NCI-H1694 (cell line): ENCODE data around the gene PROK2.

ENCODE experiments used
- DNase-seq: peaks from one replicate; lab custom pipeline; 2025; lab: John Stamatoyannopoulos, UW

Gene PROK2

GRCh38 chr3:71784914-71785531 is at the start of gene PROK2:
Gene PROK2 (minus strand): TSS chr3:71785148. CDS start chr3:71785052, 96 bp downstream.
- no peak for DNase-seq

- no peak for DNase-seq
Measured at GRCh38 chr3:71831599-71831998, 46.7 kb upstream of the PROK2 start.

GRCh38 chr3:71825551-71826283 is 40.8 kb upstream of the PROK2 start:
- DNase-seq = no peak

GRCh38 chr3:71821116-71821515 is 36.2 kb upstream of the PROK2 start:
- DNase-seq = no peak

GRCh38 chr3:71817262-71817661 is 32.3 kb upstream of the PROK2 start:
- no peak for DNase-seq

- DNase-seq = no peak
Measured at GRCh38 chr3:71816767-71817156, 31.8 kb upstream of the PROK2 start.

GRCh38 chr3:71815340-71816067 is 30.6 kb upstream of the PROK2 start:
- DNase-seq = no peak

- DNase-seq = no peak
Measured at GRCh38 chr3:71813704-71814103, 28.8 kb upstream of the PROK2 start.

GRCh38 chr3:71813073-71813472 is 28.1 kb upstream of the PROK2 start:
- DNase-seq = no peak

- no peak for DNase-seq
Measured at GRCh38 chr3:71810056-71810455, 25.1 kb upstream of the PROK2 start.

GRCh38 chr3:71809321-71810026 is 24.5 kb upstream of the PROK2 start:
- DNase-seq = peak; percentile 53

- no peak for DNase-seq
Measured at GRCh38 chr3:71806736-71807135, 21.8 kb upstream of the PROK2 start.

GRCh38 chr3:71805691-71806090 is 20.7 kb upstream of the PROK2 start:
- DNase-seq = no peak

GRCh38 chr3:71805199-71805598 is 20.3 kb upstream of the PROK2 start:
- no peak for DNase-seq

- no peak for DNase-seq
Measured at GRCh38 chr3:71803248-71803647, 18.3 kb upstream of the PROK2 start.

- no peak for DNase-seq
Measured at GRCh38 chr3:71801986-71802385, 17.0 kb upstream of the PROK2 start.

GRCh38 chr3:71800023-71800422 is 15.1 kb upstream of the PROK2 start:
- DNase-seq = no peak

GRCh38 chr3:71797455-71797854 is 12.5 kb upstream of the PROK2 start:
- DNase-seq = no peak

- no peak for DNase-seq
Measured at GRCh38 chr3:71796290-71796689, 11.3 kb upstream of the PROK2 start.

- DNase-seq = no peak
Measured at GRCh38 chr3:71791634-71792033, 6.7 kb upstream of the PROK2 start.

- no peak for DNase-seq
Measured at GRCh38 chr3:71789922-71790321, 5.0 kb upstream of the PROK2 start.

- DNase-seq = no peak
Measured at GRCh38 chr3:71787851-71788405, 3.0 kb upstream of the PROK2 start.
